ENCODE results near the gene KCMF1.

The KCMF1 gene

GRCh38 chr2:85078536-85078935, 107.6 kb downstream of the KCMF1 start:
- in situ Hi-C loops (cut with MboI; ENCODE audit: low pct_unique_long_range_greater_than_20kb, low sequenced_read_pairs, unreplicated experiment), result no loop called here
- no peak for TF ChIP-seq CTCF (IDR thresholded peaks at IDR 0.05; ENCODE audit: extremely low read depth, insufficient read depth, missing control alignments)
- no peak for DNase-seq (ENCODE audit: low spot score)

- no peak for TF ChIP-seq CTCF (IDR thresholded peaks at IDR 0.05; ENCODE audit: extremely low read depth, insufficient read depth, missing control alignments)
- in situ Hi-C loops (cut with MboI; ENCODE audit: low pct_unique_long_range_greater_than_20kb, low sequenced_read_pairs, unreplicated experiment), result no loop called here
- no peak for DNase-seq (ENCODE audit: low spot score)
These were observed 112.1 kb downstream of the KCMF1 start for GRCh38 chr2:85083092-85083491.

GRCh38 chr2:85085563-85085962, 114.6 kb downstream of the KCMF1 start:
- DNase-seq (ENCODE audit: low spot score), result no peak
- no peak for TF ChIP-seq CTCF (IDR thresholded peaks at IDR 0.05; ENCODE audit: extremely low read depth, insufficient read depth, missing control alignments)
- in situ Hi-C loops (cut with MboI; ENCODE audit: low pct_unique_long_range_greater_than_20kb, low sequenced_read_pairs, unreplicated experiment), result no loop called here

- no peak for DNase-seq (ENCODE audit: low spot score)
- no peak for TF ChIP-seq CTCF (IDR thresholded peaks at IDR 0.05; ENCODE audit: extremely low read depth, insufficient read depth, missing control alignments)
- in situ Hi-C loops (cut with MboI; ENCODE audit: low pct_unique_long_range_greater_than_20kb, low sequenced_read_pairs, unreplicated experiment), result no loop called here
These were observed 116.6 kb downstream of the KCMF1 start for GRCh38 chr2:85087541-85087940.

- DNase-seq (ENCODE audit: low spot score), result no peak
These were observed 118.0 kb downstream of the KCMF1 start for GRCh38 chr2:85088921-85089320.

GRCh38 chr2:85089585-85089984, 118.6 kb downstream of the KCMF1 start:
- TF ChIP-seq CTCF (IDR thresholded peaks at IDR 0.05; ENCODE audit: extremely low read depth, insufficient read depth, missing control alignments), result no peak
- in situ Hi-C loops (cut with MboI; ENCODE audit: low pct_unique_long_range_greater_than_20kb, low sequenced_read_pairs, unreplicated experiment), result no loop called here

More at GRCh38 chr2:85088921-85089320, 118.0 kb downstream of the KCMF1 start:
- no peak for TF ChIP-seq CTCF (IDR thresholded peaks at IDR 0.05; ENCODE audit: extremely low read depth, insufficient read depth, missing control alignments)
- in situ Hi-C loops (cut with MboI; ENCODE audit: low pct_unique_long_range_greater_than_20kb, low sequenced_read_pairs, unreplicated experiment), result no loop called here

GRCh38 chr2:85091838-85092237, 120.9 kb downstream of the KCMF1 start:
- in situ Hi-C loops (cut with MboI; ENCODE audit: low pct_unique_long_range_greater_than_20kb, low sequenced_read_pairs, unreplicated experiment), result no loop called here
- TF ChIP-seq CTCF (IDR thresholded peaks at IDR 0.05; ENCODE audit: extremely low read depth, insufficient read depth, missing control alignments), result no peak
- no peak for DNase-seq (ENCODE audit: low spot score)

More at GRCh38 chr2:85089585-85089984, 118.6 kb downstream of the KCMF1 start:
- DNase-seq (ENCODE audit: low spot score), result no peak

All from GM13977 (cell line).